ENCODE data around the gene TMPRSS3.

TMPRSS3 gene

DNA sequence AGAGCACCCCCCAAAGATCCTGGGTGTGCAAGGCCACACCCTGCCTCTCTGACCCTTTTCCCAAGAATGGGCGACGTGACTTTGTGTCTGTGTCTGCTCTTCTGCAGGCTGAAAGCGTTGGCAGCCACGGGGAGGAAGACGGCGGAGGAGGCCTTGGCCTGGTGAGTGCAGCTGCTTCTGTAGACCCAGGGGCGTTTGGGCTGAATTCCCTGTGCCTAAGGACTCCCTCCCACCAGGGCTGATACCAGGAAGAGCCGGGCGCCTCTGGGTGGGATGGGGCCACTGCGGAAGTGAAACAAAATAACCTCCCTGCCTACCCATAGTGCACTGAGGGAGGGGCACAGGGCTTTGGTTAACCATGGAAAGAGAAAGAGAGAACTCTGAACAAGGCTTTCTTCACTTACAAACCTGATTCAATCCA is 10.4 kb upstream of the TMPRSS3 start:
- no peaks in the 10 kb centered on the region for H4K20me1 ChIP-seq (ENCODE audit: insufficient read depth, low read length, poor library complexity, severe bottlenecking)
- peak overlapping the region; percentile 73 for H3K4me2 ChIP-seq (ENCODE audit: low read depth, low read length, poor library complexity, severe bottlenecking)

DNA sequence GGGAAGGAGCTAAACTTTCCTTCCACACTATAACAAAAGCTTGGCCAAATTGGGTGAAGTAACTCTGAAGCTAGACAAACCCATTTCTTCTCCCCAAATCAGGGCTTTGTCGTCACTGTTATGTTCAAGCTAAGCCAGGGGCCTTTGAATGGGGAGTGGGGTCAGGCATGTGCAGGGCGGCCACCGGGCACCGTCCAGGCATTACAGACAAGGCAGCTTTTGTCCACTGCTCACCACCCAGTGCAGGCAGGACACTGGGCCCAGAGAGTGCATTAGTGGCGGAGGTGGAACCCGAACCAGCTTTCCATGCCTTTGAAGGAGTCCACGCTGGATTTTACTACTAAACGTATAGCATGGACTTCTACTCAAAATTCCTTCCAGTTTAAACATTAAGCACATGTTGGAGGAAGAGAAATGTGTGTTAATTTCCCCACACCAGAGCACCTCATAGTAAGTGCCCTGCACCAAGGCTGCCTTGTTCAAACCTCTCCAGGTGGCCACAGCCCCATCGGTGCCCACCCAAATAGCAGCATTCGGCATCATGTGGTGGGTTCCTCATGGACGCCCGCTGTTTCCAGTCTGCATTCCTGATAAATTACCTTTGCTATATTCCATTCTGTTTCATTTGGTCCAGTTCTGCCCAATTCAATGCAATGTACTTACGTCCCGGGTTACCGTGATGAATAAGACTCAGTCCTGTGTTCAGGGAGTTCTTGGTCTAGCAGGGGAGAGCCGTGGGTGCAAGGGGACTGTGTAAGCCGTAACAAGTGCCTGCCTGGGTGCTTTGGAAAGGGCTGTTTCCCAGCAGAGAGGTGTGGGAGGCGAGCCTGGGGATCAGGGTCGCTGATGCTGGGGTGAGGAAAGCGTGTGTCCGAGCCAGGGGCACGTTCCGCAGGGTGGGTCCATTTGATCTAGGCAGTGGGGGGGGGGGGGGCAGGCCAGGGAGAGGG is 9.5 kb upstream of the TMPRSS3 start:
- Histone ChIP-seq H3K9ac (ENCODE audit: low read depth, low read length, poor library complexity, severe bottlenecking) (peak overlapping the region; percentile 79), H3F3A (ENCODE audit: low read depth) (peaks cover 10% of the 10 kb centered on the region; the same call in 1 of the 2 replicates), H2AFZ (ENCODE audit: low read length) (no peak overlapping the region), H3K9me3 (ENCODE audit: insufficient read depth, low read depth, low read length) (no peaks in the 10 kb centered on the region), H3K4me1 (ENCODE audit: insufficient read depth, low read length, poor library complexity, severe bottlenecking) (peaks cover 72% of the 10 kb centered on the region), H3K4me2 (ENCODE audit: low read depth, low read length, poor library complexity, severe bottlenecking) (peak overlapping the region; percentile 73), H3K79me2 (ENCODE audit: insufficient read depth, low read length) (peaks cover 52% of the 10 kb centered on the region), H3K27me3 (ENCODE audit: insufficient read depth, low read length, poor library complexity, severe bottlenecking) (no peaks in the 10 kb centered on the region), H3K9me2 (replicated peaks; ENCODE audit: low read depth, low read length) (no peaks in the 10 kb centered on the region), H4K20me1 (ENCODE audit: insufficient read depth, low read length, poor library complexity, severe bottlenecking) (no peaks in the 10 kb centered on the region), H3K4me3 (ENCODE audit: low read length, poor library complexity, severe bottlenecking) (peak overlapping the region; percentile 71), H3K36me3 (ENCODE audit: insufficient read depth, low read length) (peaks cover 6% of the 10 kb centered on the region; the same call in 1 of the 2 replicates)
- no peak for TF ChIP-seq EZH2phosphoT487 (IDR thresholded peaks at IDR 0.05; ENCODE audit: borderline replicate concordance)
- TF ChIP-seq, protein P1, sequence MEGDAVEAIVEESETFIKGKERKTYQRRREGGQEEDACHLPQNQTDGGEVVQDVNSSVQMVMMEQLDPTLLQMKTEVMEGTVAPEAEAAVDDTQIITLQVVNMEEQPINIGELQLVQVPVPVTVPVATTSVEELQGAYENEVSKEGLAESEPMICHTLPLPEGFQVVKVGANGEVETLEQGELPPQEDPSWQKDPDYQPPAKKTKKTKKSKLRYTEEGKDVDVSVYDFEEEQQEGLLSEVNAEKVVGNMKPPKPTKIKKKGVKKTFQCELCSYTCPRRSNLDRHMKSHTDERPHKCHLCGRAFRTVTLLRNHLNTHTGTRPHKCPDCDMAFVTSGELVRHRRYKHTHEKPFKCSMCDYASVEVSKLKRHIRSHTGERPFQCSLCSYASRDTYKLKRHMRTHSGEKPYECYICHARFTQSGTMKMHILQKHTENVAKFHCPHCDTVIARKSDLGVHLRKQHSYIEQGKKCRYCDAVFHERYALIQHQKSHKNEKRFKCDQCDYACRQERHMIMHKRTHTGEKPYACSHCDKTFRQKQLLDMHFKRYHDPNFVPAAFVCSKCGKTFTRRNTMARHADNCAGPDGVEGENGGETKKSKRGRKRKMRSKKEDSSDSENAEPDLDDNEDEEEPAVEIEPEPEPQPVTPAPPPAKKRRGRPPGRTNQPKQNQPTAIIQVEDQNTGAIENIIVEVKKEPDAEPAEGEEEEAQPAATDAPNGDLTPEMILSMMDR (conservative IDR thresholded peaks at IDR 0.05; ENCODE audit: low read length), result no peak

More for the DNA sequence above, 10.4 kb upstream of the TMPRSS3 start:
- Histone ChIP-seq H3K4me3 (ENCODE audit: low read length, poor library complexity, severe bottlenecking) (peak overlapping the region; percentile 71), H3F3A (ENCODE audit: low read depth) (peaks cover 8% of the 10 kb centered on the region; the same call in 1 of the 2 replicates), H2AFZ (ENCODE audit: low read length) (no peak overlapping the region), H3K9ac (ENCODE audit: low read depth, low read length, poor library complexity, severe bottlenecking) (peak overlapping the region; percentile 79), H3K36me3 (ENCODE audit: insufficient read depth, low read length) (peaks cover 14% of the 10 kb centered on the region; the same call in 1 of the 2 replicates), H3K4me1 (ENCODE audit: insufficient read depth, low read length, poor library complexity, severe bottlenecking) (peaks cover 73% of the 10 kb centered on the region), H3K9me2 (replicated peaks; ENCODE audit: low read depth, low read length) (no peaks in the 10 kb centered on the region), H3K9me3 (ENCODE audit: insufficient read depth, low read depth, low read length) (no peaks in the 10 kb centered on the region), H3K79me2 (ENCODE audit: insufficient read depth, low read length) (peaks cover 52% of the 10 kb centered on the region), H3K27me3 (ENCODE audit: insufficient read depth, low read length, poor library complexity, severe bottlenecking) (no peaks in the 10 kb centered on the region)
- TF ChIP-seq EZH2phosphoT487 (IDR thresholded peaks at IDR 0.05; ENCODE audit: borderline replicate concordance), result no peak
- TF ChIP-seq, protein P1 (conservative IDR thresholded peaks at IDR 0.05; ENCODE audit: low read length), result no peak

DNA sequence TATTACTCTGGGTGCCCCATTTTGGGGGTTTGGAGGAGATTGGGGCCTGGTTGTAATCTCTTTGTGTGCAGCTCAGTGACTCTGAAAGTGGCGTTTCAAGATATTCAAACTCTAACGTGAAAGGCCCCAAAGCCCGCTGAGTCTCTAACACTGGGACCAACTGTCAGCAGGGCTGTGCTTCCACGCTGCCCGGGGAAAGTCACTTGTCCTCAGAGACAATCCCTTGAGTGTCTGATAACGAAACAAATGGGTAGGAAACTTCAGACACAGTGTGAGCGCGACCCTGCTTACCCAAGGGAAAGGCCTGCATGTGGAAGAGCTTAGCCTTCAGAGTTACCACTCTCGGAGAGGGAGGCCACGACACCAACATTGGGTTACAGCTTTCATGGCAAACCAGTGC is 8.7 kb upstream of the TMPRSS3 start:
- no peaks in the 10 kb centered on the region for H3K9me3 ChIP-seq (ENCODE audit: insufficient read depth, low read depth, low read length)
- H3K9ac ChIP-seq (ENCODE audit: low read depth, low read length, poor library complexity, severe bottlenecking), result peak overlapping the region; percentile 79
- peaks cover 49% of the 10 kb centered on the region for H3K79me2 ChIP-seq (ENCODE audit: insufficient read depth, low read length)
- no peaks in the 10 kb centered on the region for H4K20me1 ChIP-seq (ENCODE audit: insufficient read depth, low read length, poor library complexity, severe bottlenecking)
- peaks cover under 1% of the 10 kb centered on the region; the same call in 1 of the 2 replicates for H3K36me3 ChIP-seq (ENCODE audit: insufficient read depth, low read length)
- H2AFZ ChIP-seq (ENCODE audit: low read length), result no peak overlapping the region
- TF ChIP-seq, protein P1 (conservative IDR thresholded peaks at IDR 0.05; ENCODE audit: low read length), result no peak
- no peak for TF ChIP-seq EZH2phosphoT487 (IDR thresholded peaks at IDR 0.05; ENCODE audit: borderline replicate concordance)
- no peaks in the 10 kb centered on the region for H3K27me3 ChIP-seq (ENCODE audit: insufficient read depth, low read length, poor library complexity, severe bottlenecking)
- H3K9me2 ChIP-seq (replicated peaks; ENCODE audit: low read depth, low read length), result no peaks in the 10 kb centered on the region
- H3F3A ChIP-seq (ENCODE audit: low read depth), result peaks cover 10% of the 10 kb centered on the region; the same call in 1 of the 2 replicates
- peak overlapping the region; percentile 73 for H3K4me2 ChIP-seq (ENCODE audit: low read depth, low read length, poor library complexity, severe bottlenecking)
- H3K4me3 ChIP-seq (ENCODE audit: low read length, poor library complexity, severe bottlenecking), result peak overlapping the region; percentile 71
- H3K4me1 ChIP-seq (ENCODE audit: insufficient read depth, low read length, poor library complexity, severe bottlenecking), result peaks cover 72% of the 10 kb centered on the region
